H1 (cell line): ENCODE measurements around the gene SLC12A7. TPM values are rescaled to one million over a fixed set of nuclear protein-coding genes. Genes with fewer than 3 reads are reported as not detected.

Experiments used
- CTCF ChIA-PET: fragments of 300-600 bp; sonication (Branson Sonifier 250); formaldehyde crosslinking; loops from one replicate; lab custom pipeline; 2021; ENCODE audit not compliant: partially characterized antibody; lab: Charles Lee
- POLR2A ChIA-PET: fragments of 300-600 bp; sonication (Branson Sonifier 250); formaldehyde crosslinking; loops from one replicate; lab custom pipeline; 2021; ENCODE audit warnings: inconsistent platforms; ENCODE audit not compliant: partially characterized antibody; lab: Charles Lee
- DNase-seq, 2 experiments: peaks; one replicate each; pipeline versions ENCODE4 v3.0.0 to v3.0.0-alpha.2; 2010 to 2022; ENCODE audit warnings: low spot score in 2 of 2, low read depth in 1 of 2, mixed read lengths in 1 of 2
- FAIRE-seq: peaks from 2 replicates; lab custom pipeline; 2011; peaks lifted over from hg19 to GRCh38; lab: Jason Lieb, UNC
- H2AFZ ChIP-seq: 2 replicates; pipeline ENCODE4 v1.8.1; 2012; ENCODE audit warnings: low read length, inconsistent platforms
- H2AK5ac ChIP-seq: 2 replicates; pipeline ENCODE4 v1.6.1; 2013; ENCODE audit warnings: low read depth, low read length
- H2BK120ac ChIP-seq: replicated peaks from 2 replicates; pipeline ENCODE3; 2013; ENCODE audit warnings: low read depth, low read length, inconsistent platforms
- H2BK12ac ChIP-seq: 2 replicates; pipeline ENCODE4 v1.6.1; 2013; ENCODE audit warnings: low read depth, low read length
- H2BK15ac ChIP-seq: 2 replicates; pipeline ENCODE4 v1.6.1; 2013; ENCODE audit warnings: low read length
- H2BK20ac ChIP-seq: 2 replicates; pipeline ENCODE4 v1.6.1; 2013; ENCODE audit warnings: low read length
- H2BK5ac ChIP-seq: 2 replicates; pipeline ENCODE4 v1.6.1; 2013; ENCODE audit warnings: low read depth, low read length
- H3K14ac ChIP-seq: 2 replicates; pipeline ENCODE4 v1.6.1; 2013; ENCODE audit warnings: inconsistent platforms; ENCODE audit not compliant: insufficient read length
- H3K18ac ChIP-seq: 2 replicates; pipeline ENCODE4 v1.6.1; 2013; ENCODE audit warnings: low read length; ENCODE audit errors: extremely low read depth
- H3K23ac ChIP-seq: 2 replicates; pipeline ENCODE4 v1.6.1; 2013; ENCODE audit warnings: inconsistent platforms; ENCODE audit not compliant: insufficient read length
- H3K23me2 ChIP-seq: 2 replicates; pipeline ENCODE4 v1.6.1; 2013; ENCODE audit warnings: low read depth, low read length
- H3K27ac ChIP-seq: 2 replicates; pipeline ENCODE4 v1.6.1; 2011; ENCODE audit warnings: low read depth, low read length, inconsistent platforms
- H3K27me3 ChIP-seq, 4 experiments: replicated peaks in 1 of 4; 1 replicate in 1 of 4; 2 replicates in 3 of 4; pipeline versions ENCODE4 v1.6.1 to v1.8.1; 2011 to 2013; ENCODE audit warnings: low read length in 3 of 4, mild to moderate bottlenecking in 3 of 4, inconsistent platforms in 2 of 4, mixed read lengths in 2 of 4, moderate library complexity in 1 of 4; ENCODE audit not compliant: control insufficient read depth in 3 of 4, insufficient read depth in 3 of 4; ENCODE audit errors: extremely low read depth in 1 of 4
- H3K36me3 ChIP-seq, 4 experiments: 2 replicates each; pipeline versions ENCODE4 v1.6.1 to v1.8.1; 2011 to 2013; ENCODE audit warnings: mild to moderate bottlenecking in 4 of 4, low read length in 3 of 4, moderate library complexity in 2 of 4, control low read depth in 1 of 4, inconsistent platforms in 1 of 4; ENCODE audit not compliant: insufficient read depth in 4 of 4, control insufficient read depth in 2 of 4
- H3K4ac ChIP-seq: replicated peaks from 2 replicates; pipeline ENCODE3; 2013; ENCODE audit warnings: low read length, low read depth, mixed read lengths, inconsistent platforms; ENCODE audit not compliant: insufficient read length
- H3K4me1 ChIP-seq, 4 experiments: replicated peaks in 1 of 4; 1 replicate in 1 of 4; 2 replicates in 3 of 4; pipeline versions ENCODE4 v1.6.1 to v1.8.1; 2011 to 2013; ENCODE audit warnings: low read length in 3 of 4, inconsistent platforms in 2 of 4, mixed read lengths in 1 of 4; ENCODE audit not compliant: insufficient read depth in 4 of 4, control insufficient read depth in 3 of 4
- H3K4me2 ChIP-seq, 2 experiments: 2 replicates each; pipeline versions ENCODE4 v1.6.1 to v1.8.1; 2011 to 2013; ENCODE audit warnings: low read depth in 2 of 2, low read length in 2 of 2, control low read depth in 1 of 2, inconsistent platforms in 1 of 2, mild to moderate bottlenecking in 1 of 2; ENCODE audit not compliant: insufficient read depth in 1 of 2
- H3K4me3 ChIP-seq, 4 experiments: fragments of 200-600, 300-600 bp in 1 of 4; sonication (generic), shearing (Covaris generic), sonication (Bioruptor Twin) in 1 of 4; 2 replicates each; pipeline versions ENCODE4 v1.5.1 to v1.8.1; 2011 to 2016; ENCODE audit warnings: low read length in 4 of 4, low read depth in 3 of 4, control low read depth in 2 of 4, inconsistent platforms in 2 of 4, mild to moderate bottlenecking in 2 of 4, mixed read lengths in 1 of 4, moderate library complexity in 1 of 4; ENCODE audit not compliant: insufficient read depth in 2 of 4; ENCODE audit errors: extremely low read depth in 1 of 4
- H3K56ac ChIP-seq: replicated peaks from 2 replicates; pipeline ENCODE3; 2013; ENCODE audit warnings: low read depth, mild to moderate bottlenecking, mixed read lengths, low read length, inconsistent platforms; ENCODE audit not compliant: insufficient read length
- H3K79me1 ChIP-seq: 2 replicates; pipeline ENCODE4 v1.6.1; 2013; ENCODE audit warnings: low read depth, low read length, control low read depth
- H3K79me2 ChIP-seq, 2 experiments: 2 replicates each; pipeline versions ENCODE4 v1.6.1 to v1.8.1; 2012 to 2013; ENCODE audit warnings: low read length in 2 of 2, mild to moderate bottlenecking in 2 of 2, inconsistent platforms in 1 of 2; ENCODE audit not compliant: insufficient read depth in 2 of 2, control insufficient read depth in 1 of 2
- H3K9ac ChIP-seq, 4 experiments: replicated peaks in 1 of 4; 1 replicate in 1 of 4; 2 replicates in 3 of 4; pipeline versions ENCODE4 v1.6.1 to v1.8.1; 2011 to 2013; ENCODE audit warnings: low read depth in 3 of 4, low read length in 3 of 4, control low read depth in 2 of 4, mild to moderate bottlenecking in 2 of 4, moderate library complexity in 2 of 4, inconsistent platforms in 1 of 4; ENCODE audit errors: extremely low read depth in 1 of 4
- H3K9me3 ChIP-seq, 2 experiments: 2 replicates each; pipeline versions ENCODE4 v1.6.1 to v1.8.1; 2012 to 2013; ENCODE audit warnings: mild to moderate bottlenecking in 2 of 2, moderate library complexity in 2 of 2, control low read depth in 1 of 2, inconsistent platforms in 1 of 2, low read depth in 1 of 2, low read length in 1 of 2, mixed read lengths in 1 of 2; ENCODE audit not compliant: insufficient read depth in 2 of 2
- H4K20me1 ChIP-seq, 2 experiments: replicated peaks in 1 of 2; 2 replicates each; pipeline versions ENCODE3 to v1.8.1; 2011 to 2013; ENCODE audit warnings: inconsistent platforms in 2 of 2, low read length in 2 of 2, mild to moderate bottlenecking in 1 of 2; ENCODE audit not compliant: insufficient read depth in 2 of 2, control insufficient read depth in 1 of 2
- H4K5ac ChIP-seq: 2 replicates; pipeline ENCODE4 v1.6.1; 2013; ENCODE audit warnings: low read length, low read depth, mixed read lengths, inconsistent platforms; ENCODE audit not compliant: insufficient read length
- H4K8ac ChIP-seq: 2 replicates; pipeline ENCODE4 v1.8.0; 2013; ENCODE audit warnings: mild to moderate bottlenecking, moderate library complexity, low read length, inconsistent platforms; ENCODE audit not compliant: insufficient read depth; ENCODE audit errors: extremely low read depth
- H4K91ac ChIP-seq: replicated peaks from 2 replicates; pipeline ENCODE3; 2013; ENCODE audit warnings: low read length, mixed read lengths, inconsistent platforms; ENCODE audit not compliant: insufficient read length
- BRCA1 ChIP-seq: IDR thresholded peaks from 2 replicates; pipeline ENCODE4 v1.6.1; 2012; ENCODE audit warnings: low read depth, low read length, improper control_type of control experiment
- CBX8 ChIP-seq: fragments of 300-800, 300-1000 bp; sonication (generic); IDR thresholded peaks from 2 replicates; pipeline ENCODE4 v1.7.1; 2016; ENCODE audit warnings: low read depth, low read length, borderline replicate concordance
- CTCF ChIP-seq, 3 experiments: IDR thresholded peaks; 1 replicate in 2 of 3; 2 replicates in 1 of 3; pipeline versions ENCODE4 v1.5.1 to v1.6.1; 2011; ENCODE audit warnings: low read length in 3 of 3, mild to moderate bottlenecking in 3 of 3, inconsistent platforms in 2 of 3, low read depth in 1 of 3, moderate library complexity in 1 of 3; ENCODE audit not compliant: insufficient read depth in 1 of 3; ENCODE audit errors: control extremely low read depth in 1 of 3
- EP300 ChIP-seq, 2 experiments: IDR thresholded peaks; 1 replicate in 1 of 2; 2 replicates in 1 of 2; pipeline ENCODE4 v1.6.1; 2011 to 2012; ENCODE audit warnings: low read depth in 2 of 2, low read length in 2 of 2, mild to moderate bottlenecking in 2 of 2, borderline replicate concordance in 1 of 2, inconsistent platforms in 1 of 2, moderate library complexity in 1 of 2
- TAF7 ChIP-seq: optimal IDR thresholded peaks from 2 replicates; pipeline ENCODE3; 2011; ENCODE audit warnings: low read depth, mild to moderate bottlenecking, inconsistent platforms, low read length, moderate library complexity, borderline replicate concordance
- TBP ChIP-seq: IDR thresholded peaks from 2 replicates; pipeline ENCODE4 v1.6.1; 2011; ENCODE audit warnings: low read depth, low read length, improper control_type of control experiment
- WGBS, 2 experiments: shearing (Covaris generic) in 1 of 2; methylation state at CpG; one replicate each; pipeline versions ENCODE4 v1.1.6 to v1.1.7; 2013 to 2015; ENCODE audit warnings: low lambda C conversion rate in 2 of 2, mixed read lengths in 2 of 2, inconsistent platforms in 1 of 2, low coverage in 1 of 2, missing lambda C conversion rate in 1 of 2; ENCODE audit not compliant: insufficient replicate concordance in 2 of 2, insufficient coverage in 1 of 2, insufficient read length in 1 of 2; ENCODE audit errors: extremely low coverage in 1 of 2, missing lambda C conversion rate in 1 of 2; 5-methylcytosine and 5-hydroxymethylcytosine counted together
- polyA plus RNA-seq, 7 experiments: library from polyadenylated mRNA; depleted of rRNA in 3 of 7; stranded (reverse) in 5 of 7; unstranded in 2 of 7; fragments of >200 nt in 5 of 7; fragments of 200-250 nt in 2 of 7; gene quantifications; 1 replicate in 5 of 7; 2 replicates in 1 of 7; 4 replicates in 1 of 7; pipeline versions ENCODE4 v1.2.1 to v1.2.3, GENCODE V29; 2011 to 2013; ENCODE audit warnings: missing spikeins in 2 of 7, mixed read lengths in 2 of 7
- total RNA-seq: library from RNA; stranded (reverse); fragmentation: NEBNext Ultra II Directional; extraction: Animal tissue kit (Norgen Biotek cat#: 25700); gene quantifications from 2 replicates; pipeline ENCODE4 v1.2.1, GENCODE V29; 2021

The SLC12A7 gene
- total and polyA plus RNA-seq, 2 of the 8 experiments (the other 6 are each of a cell fraction or from before 2014, with no cell fraction given), result 23.5 to 39.7 TPM

- no peak overlapping the region for H3K23ac ChIP-seq
- peak in 1 of 2 experiments; percentile 44 for DNase-seq
- H2BK15ac ChIP-seq, result 0 out of 2 replicates have a peak overlapping the region, but pooled peaks have one; percentile 46
- no peak overlapping the region for H3K14ac ChIP-seq
- H2BK12ac ChIP-seq, result peak overlapping the region; percentile 27; the same call in 1 of the 2 replicates
- peak overlapping the region in 1 of 2 experiments; percentile 62; a peak in 1 of 4 replicates for H3K4me2 ChIP-seq
- H3K36me3 ChIP-seq, result no peaks in the 10 kb centered on the region; a peak in 1 of 8 replicates
- no peak overlapping the region for H2AFZ ChIP-seq
- 0 out of 2 replicates have a peak overlapping the region, but pooled peaks have one; percentile 32 for H2BK20ac ChIP-seq
- no peak overlapping the region for H3K4ac ChIP-seq
- H3K27me3 ChIP-seq, result peaks cover 26 to 67% (median 60%) of the 10 kb centered on the region in 4 experiments
- H3K56ac ChIP-seq, result no peak overlapping the region
- peak overlapping the region in 1 of 4 experiments; percentile 61; a peak in 1 of 8 replicates for H3K4me3 ChIP-seq
- H4K91ac ChIP-seq, result peak overlapping the region; percentile 11
- no peak overlapping the region for H2BK120ac ChIP-seq
- POLR2A ChIA-PET, result no interaction called here
- no peak overlapping the region for H2AK5ac ChIP-seq
- peaks cover 5% of the 10 kb centered on the region; the same call in 1 of the 2 replicates for H3K23me2 ChIP-seq
- no peaks in the 10 kb centered on the region for H3K79me2 ChIP-seq
- no peak overlapping the region for H4K8ac ChIP-seq
- peaks cover 0 to 4% of the 10 kb centered on the region in 2 experiments for H4K20me1 ChIP-seq
- no peak overlapping the region for H2BK5ac ChIP-seq
- WGBS, 2 experiments, result 90% methylated on average over 19 of the region's 23 CpGs; no CpG with 5 or more reads in 1 of the 2 experiments
- H3K79me1 ChIP-seq, result no peaks in the 10 kb centered on the region; the same call in 1 of the 2 replicates
- H4K5ac ChIP-seq, result no peak overlapping the region
- peaks cover 3 to 24% (median 7%) of the 10 kb centered on the region in 4 experiments; a peak in 6 of 7 replicates for H3K4me1 ChIP-seq
- no peak for TF ChIP-seq EP300 (IDR thresholded peaks at IDR 0.05; ENCODE audit: borderline replicate concordance in 1 of 2, low read depth in 2 of 2, low read length in 2 of 2)
- no peak for TF ChIP-seq TBP
- TF ChIP-seq CTCF (IDR thresholded peaks at IDR 0.05; ENCODE audit: control extremely low read depth in 1 of 3, insufficient read depth in 1 of 3, low read depth in 1 of 3, low read length in 3 of 3), result no peak
- no peak for TF ChIP-seq TAF7
- TF ChIP-seq BRCA1, result no peak
- no peak for TF ChIP-seq CBX8
- no peak overlapping the region for H3K18ac ChIP-seq
- no peaks in the 10 kb centered on the region for H3K9me3 ChIP-seq
- no peak for FAIRE-seq
- no peak overlapping the region for H3K27ac ChIP-seq
- no peak overlapping the region for H3K9ac ChIP-seq
- CTCF ChIA-PET, result interaction anchor here (0.7 to 7.2 kb wide), 27 partner anchors 8 to 199 kb away, joined by 3 to 71 read pairs (median 6); no protein-coding TSS in a partner anchor
Measured at GRCh38 chr5:1007681-1008450, 104.0 kb downstream of the SLC12A7 start.
